ENCODE results near the gene DNAH2. TPM values are rescaled to one million over a fixed set of nuclear protein-coding genes. Genes with fewer than 3 reads are reported as not detected.

The DNAH2 gene
- total and polyA plus RNA-seq, 2 donors, result 0.07 to 0.14 TPM

DNA sequence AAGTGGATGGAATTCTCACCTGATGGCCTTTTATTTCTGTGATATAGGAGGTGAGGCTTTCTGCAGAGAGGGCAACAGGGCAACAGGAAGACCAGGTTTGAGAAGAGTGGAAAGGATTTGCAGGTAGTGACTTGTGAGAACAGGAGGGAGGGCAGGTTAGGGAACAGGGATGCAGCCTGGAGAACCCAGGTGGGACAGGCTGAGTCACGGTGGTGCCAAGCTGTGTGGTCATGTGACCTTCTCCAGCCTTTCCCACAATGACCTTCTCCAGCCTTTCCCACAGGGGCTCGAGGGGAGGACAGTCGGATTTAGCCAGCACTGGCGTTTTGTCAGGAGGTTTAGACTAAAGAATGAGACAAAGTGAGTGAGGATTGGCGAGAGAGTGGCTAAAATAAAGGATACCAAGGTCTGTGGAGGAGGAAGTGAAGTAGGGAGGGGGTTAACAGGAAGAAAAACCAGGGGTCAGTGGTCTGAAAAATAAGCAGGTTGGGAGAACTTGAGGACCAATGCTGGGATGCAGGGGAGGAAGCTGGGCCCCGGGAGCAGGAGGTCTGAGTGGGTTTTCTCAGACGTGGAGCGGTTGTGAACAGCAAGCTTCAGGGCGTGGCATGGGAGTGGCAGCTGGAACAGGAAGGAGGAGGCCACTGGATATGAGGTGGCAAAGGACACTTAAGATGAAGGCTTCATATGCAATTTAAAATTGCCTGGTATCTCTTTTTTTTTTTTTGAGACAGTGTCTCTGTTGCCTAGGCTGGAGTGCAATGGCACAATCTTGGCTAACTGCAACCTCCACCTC lies 37.7 kb downstream of the DNAH2 start:
- WGBS, result 85% methylated on average over 9 of the region's 9 CpGs
- Histone ChIP-seq H3K27ac (ENCODE audit: low read depth in 1 of 2, low read length in 1 of 2) (no peak overlapping the region), H3K4me3 (ENCODE audit: low read length in 2 of 2) (no peak overlapping the region), H3K27me3 (ENCODE audit: control insufficient read depth in 2 of 2, insufficient read depth in 1 of 2, low read length in 1 of 2) (peaks cover 0 to 2% of the 10 kb centered on the region in 2 donors), H3K4me1 (ENCODE audit: control insufficient read depth in 2 of 2, insufficient read depth in 2 of 2, low read length in 2 of 2) (no peaks in the 10 kb centered on the region), H3K36me3 (ENCODE audit: control insufficient read depth in 2 of 2, insufficient read depth in 2 of 2, low read length in 1 of 2) (no peaks in the 10 kb centered on the region), H3K9me3 (ENCODE audit: control insufficient read depth in 2 of 2, insufficient read depth in 1 of 2, low read length in 1 of 2) (no peaks in the 10 kb centered on the region)
- DNase-seq (ENCODE audit: low read depth in 6 of 9, low spot score in 9 of 9), result no peak

DNA sequence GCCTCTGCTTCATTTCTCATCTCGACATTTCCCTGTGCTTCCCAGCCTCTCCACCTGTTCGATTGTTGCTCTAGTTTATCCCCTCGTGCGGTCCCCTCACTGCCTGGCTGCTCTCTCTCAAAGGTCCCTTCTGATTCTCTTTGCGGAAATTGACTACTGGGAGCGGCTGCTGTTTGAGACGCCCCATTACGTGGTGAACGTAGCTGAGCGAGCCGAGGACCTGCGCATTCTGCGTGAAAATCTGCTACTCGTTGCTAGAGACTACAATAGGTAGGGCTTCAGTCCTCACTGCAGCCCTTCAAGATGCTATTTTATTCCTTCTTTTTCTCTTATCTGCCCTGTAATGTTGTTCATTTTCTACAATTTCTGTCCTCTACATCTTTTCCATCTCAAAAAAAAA lies 39.4 kb downstream of the DNAH2 start:
- no peaks in the 10 kb centered on the region for H3K4me1 ChIP-seq (ENCODE audit: control insufficient read depth in 2 of 2, insufficient read depth in 2 of 2, low read length in 2 of 2)
- no peaks in the 10 kb centered on the region for H3K9me3 ChIP-seq (ENCODE audit: control insufficient read depth in 2 of 2, insufficient read depth in 1 of 2, low read length in 1 of 2)
- WGBS, result 95% methylated on average over 14 of the region's 14 CpGs
- no peak overlapping the region for H3K27ac ChIP-seq (ENCODE audit: low read depth in 1 of 2, low read length in 1 of 2)
- H3K27me3 ChIP-seq (ENCODE audit: control insufficient read depth in 2 of 2, insufficient read depth in 1 of 2, low read length in 1 of 2), result peaks cover 0 to 2% of the 10 kb centered on the region in 2 donors
- H3K36me3 ChIP-seq (ENCODE audit: control insufficient read depth in 2 of 2, insufficient read depth in 2 of 2, low read length in 1 of 2), result no peaks in the 10 kb centered on the region
- DNase-seq (ENCODE audit: low read depth in 6 of 9, low spot score in 9 of 9), result no peak
- no peak overlapping the region for H3K4me3 ChIP-seq (ENCODE audit: low read length in 2 of 2)

DNA sequence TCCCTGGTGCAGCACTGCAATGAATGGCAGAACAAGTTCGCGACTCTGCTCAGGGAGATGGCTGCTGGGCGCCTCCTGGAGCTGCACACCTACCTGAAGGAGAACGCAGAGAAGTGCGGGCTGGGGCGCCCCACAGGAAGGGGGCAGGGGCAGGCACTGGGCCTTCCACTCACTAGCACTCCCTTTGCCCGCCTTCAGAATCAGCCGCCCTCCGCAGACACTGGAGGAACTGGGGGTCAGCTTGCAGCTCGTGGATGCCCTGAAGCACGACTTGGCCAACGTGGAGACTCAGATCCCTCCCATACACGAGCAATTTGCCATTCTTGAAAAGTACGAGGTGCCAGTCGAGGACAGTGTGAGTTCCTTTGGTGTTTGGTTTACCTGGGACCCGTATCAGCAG lies 46.4 kb downstream of the DNAH2 start:
- Histone ChIP-seq H3K9me3 (ENCODE audit: control insufficient read depth in 2 of 2, insufficient read depth in 1 of 2, low read length in 1 of 2) (no peaks in the 10 kb centered on the region), H3K36me3 (ENCODE audit: control insufficient read depth in 2 of 2, insufficient read depth in 2 of 2, low read length in 1 of 2) (no peaks in the 10 kb centered on the region), H3K27me3 (ENCODE audit: control insufficient read depth in 2 of 2, insufficient read depth in 1 of 2, low read length in 1 of 2) (peaks cover 0 to 2% of the 10 kb centered on the region in 2 donors), H3K4me1 (ENCODE audit: control insufficient read depth in 2 of 2, insufficient read depth in 2 of 2, low read length in 2 of 2) (no peaks in the 10 kb centered on the region), H3K27ac (ENCODE audit: low read depth in 1 of 2, low read length in 1 of 2) (no peak overlapping the region), H3K4me3 (ENCODE audit: low read length in 2 of 2) (no peak overlapping the region)
- WGBS, result 93% methylated on average over 16 of the region's 16 CpGs
- DNase-seq (ENCODE audit: low read depth in 6 of 9, low spot score in 9 of 9), result no peak

DNA sequence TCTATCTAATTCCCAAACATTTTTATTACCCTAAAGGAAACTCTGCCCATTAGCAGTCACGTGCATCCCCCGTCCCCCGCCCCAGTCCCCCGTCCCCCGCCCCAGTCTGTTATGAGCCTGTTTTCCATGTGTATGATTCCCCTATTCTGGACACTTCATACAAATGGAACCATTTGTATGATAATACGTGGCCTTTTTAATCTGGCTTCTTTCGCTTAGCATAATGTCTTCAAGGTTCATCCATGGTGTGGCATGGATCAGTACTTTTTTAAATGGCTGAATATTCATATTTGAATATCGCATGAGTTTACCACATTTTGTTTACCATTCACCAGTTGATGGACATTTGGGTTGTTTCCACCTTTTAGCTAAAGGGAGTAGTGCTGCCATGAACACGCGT lies 49.5 kb downstream of the DNAH2 start:
- Histone ChIP-seq H3K36me3 (ENCODE audit: control insufficient read depth in 2 of 2, insufficient read depth in 2 of 2, low read length in 1 of 2) (no peaks in the 10 kb centered on the region), H3K4me1 (ENCODE audit: control insufficient read depth in 2 of 2, insufficient read depth in 2 of 2, low read length in 2 of 2) (no peaks in the 10 kb centered on the region), H3K27me3 (ENCODE audit: control insufficient read depth in 2 of 2, insufficient read depth in 1 of 2, low read length in 1 of 2) (peaks cover 0 to 2% of the 10 kb centered on the region in 2 donors), H3K9me3 (ENCODE audit: control insufficient read depth in 2 of 2, insufficient read depth in 1 of 2, low read length in 1 of 2) (no peaks in the 10 kb centered on the region), H3K4me3 (ENCODE audit: low read length in 2 of 2) (no peak overlapping the region), H3K27ac (ENCODE audit: low read depth in 1 of 2, low read length in 1 of 2) (no peak overlapping the region)
- no peak for DNase-seq (ENCODE audit: low read depth in 6 of 9, low spot score in 9 of 9)
- WGBS, result 98% methylated on average over 10 of the region's 10 CpGs

DNA sequence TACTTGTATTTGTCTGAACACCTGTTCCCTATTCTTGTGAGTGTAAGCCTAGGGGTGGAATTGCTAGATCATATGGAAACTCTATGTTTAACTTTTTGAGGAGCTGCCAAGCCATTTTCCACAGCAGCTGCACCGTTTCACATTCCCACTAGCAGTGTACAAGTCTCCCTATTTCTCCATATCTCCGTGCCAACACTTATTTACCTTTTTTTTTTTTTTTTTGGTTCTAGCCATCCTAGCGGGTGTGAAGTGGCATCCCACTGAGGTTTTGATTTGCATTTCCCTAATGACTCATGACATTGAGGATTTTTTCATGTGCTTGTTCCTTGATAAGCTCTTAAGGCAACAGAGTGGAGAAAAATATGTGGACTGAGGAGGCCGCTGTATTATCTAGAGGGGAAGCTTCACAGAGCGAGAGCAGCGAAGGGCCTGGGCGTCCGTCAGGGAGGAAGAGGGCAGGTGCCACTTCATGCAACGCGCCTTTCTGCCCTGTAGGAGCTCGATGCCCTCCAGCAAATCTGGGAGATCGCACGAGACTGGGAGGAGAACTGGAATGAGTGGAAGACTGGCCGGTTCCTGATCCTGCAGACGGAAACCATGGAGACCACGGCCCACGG lies 50.0 kb downstream of the DNAH2 start:
- Histone ChIP-seq H3K27me3 (ENCODE audit: control insufficient read depth in 2 of 2, insufficient read depth in 1 of 2, low read length in 1 of 2) (peaks cover 0 to 2% of the 10 kb centered on the region in 2 donors), H3K4me3 (ENCODE audit: low read length in 2 of 2) (no peak overlapping the region), H3K9me3 (ENCODE audit: control insufficient read depth in 2 of 2, insufficient read depth in 1 of 2, low read length in 1 of 2) (no peaks in the 10 kb centered on the region), H3K36me3 (ENCODE audit: control insufficient read depth in 2 of 2, insufficient read depth in 2 of 2, low read length in 1 of 2) (no peaks in the 10 kb centered on the region), H3K4me1 (ENCODE audit: control insufficient read depth in 2 of 2, insufficient read depth in 2 of 2, low read length in 2 of 2) (no peaks in the 10 kb centered on the region), H3K27ac (ENCODE audit: low read depth in 1 of 2, low read length in 1 of 2) (no peak overlapping the region)
- WGBS, result 96% methylated on average over 17 of the region's 17 CpGs
- DNase-seq (ENCODE audit: low read depth in 6 of 9, low spot score in 9 of 9), result no peak

DNA sequence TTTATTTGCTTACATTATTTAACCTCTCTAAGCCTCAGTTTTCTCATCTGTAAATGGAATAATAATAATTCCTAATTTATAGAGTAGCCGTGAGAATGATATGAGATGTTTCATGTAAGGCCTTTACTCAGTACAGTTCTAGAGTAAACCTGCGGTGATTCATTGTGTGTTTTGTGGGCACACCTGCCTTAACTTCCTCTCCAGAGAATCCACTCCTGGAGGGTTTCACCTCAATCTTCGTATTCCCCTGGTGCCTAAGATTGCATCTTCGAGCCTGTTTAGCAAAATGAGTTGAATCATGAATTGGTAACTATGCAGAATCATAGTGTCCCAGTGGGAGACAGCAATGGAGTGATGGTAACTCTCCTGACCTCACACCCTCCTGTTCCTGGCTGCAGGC lies 52.3 kb downstream of the DNAH2 start:
- no peaks in the 10 kb centered on the region for H3K9me3 ChIP-seq (ENCODE audit: control insufficient read depth in 2 of 2, insufficient read depth in 1 of 2, low read length in 1 of 2)
- WGBS, result 86% methylated on average over 4 of the region's 4 CpGs
- H3K27ac ChIP-seq (ENCODE audit: low read depth in 1 of 2, low read length in 1 of 2), result no peak overlapping the region
- peaks cover 0 to 2% of the 10 kb centered on the region in 2 donors for H3K27me3 ChIP-seq (ENCODE audit: control insufficient read depth in 2 of 2, insufficient read depth in 1 of 2, low read length in 1 of 2)
- no peaks in the 10 kb centered on the region for H3K4me1 ChIP-seq (ENCODE audit: control insufficient read depth in 2 of 2, insufficient read depth in 2 of 2, low read length in 2 of 2)
- DNase-seq (ENCODE audit: low read depth in 6 of 9, low spot score in 9 of 9), result no peak
- H3K36me3 ChIP-seq (ENCODE audit: control insufficient read depth in 2 of 2, insufficient read depth in 2 of 2, low read length in 1 of 2), result no peaks in the 10 kb centered on the region
- no peak overlapping the region for H3K4me3 ChIP-seq (ENCODE audit: low read length in 2 of 2)

DNA sequence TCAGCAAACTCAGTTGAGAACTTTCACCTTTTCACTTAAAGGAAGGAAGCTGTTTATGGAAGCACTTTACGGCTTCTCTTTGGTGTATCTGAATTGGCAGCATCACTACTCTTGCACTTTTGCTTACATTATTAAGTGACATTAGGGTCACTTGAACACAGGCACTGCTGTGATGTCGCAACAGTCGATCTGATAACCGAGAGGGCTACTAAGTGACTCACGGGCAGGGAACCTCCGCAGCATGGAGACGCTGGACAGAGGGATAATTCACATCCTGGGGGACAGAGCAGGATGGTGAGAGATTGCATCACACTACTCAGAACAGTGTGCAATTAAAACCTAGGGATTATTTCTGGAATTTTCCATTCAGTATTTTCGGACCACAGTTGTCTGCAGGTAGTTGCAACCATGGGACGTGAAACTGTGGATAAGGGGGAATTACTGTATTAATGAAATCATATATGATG lies 56.5 kb downstream of the DNAH2 start:
- no peak for DNase-seq (ENCODE audit: low read depth in 6 of 9, low spot score in 9 of 9)
- no peak overlapping the region for H3K27ac ChIP-seq (ENCODE audit: low read depth in 1 of 2, low read length in 1 of 2)
- no peaks in the 10 kb centered on the region for H3K36me3 ChIP-seq (ENCODE audit: control insufficient read depth in 2 of 2, insufficient read depth in 2 of 2, low read length in 1 of 2)
- no peaks in the 10 kb centered on the region for H3K4me1 ChIP-seq (ENCODE audit: control insufficient read depth in 2 of 2, insufficient read depth in 2 of 2, low read length in 2 of 2)
- peaks cover 0 to 12% of the 10 kb centered on the region in 2 donors for H3K27me3 ChIP-seq (ENCODE audit: control insufficient read depth in 2 of 2, insufficient read depth in 1 of 2, low read length in 1 of 2)
- WGBS, result 97% methylated on average over 9 of the region's 9 CpGs
- H3K4me3 ChIP-seq (ENCODE audit: low read length in 2 of 2), result no peak overlapping the region
- no peaks in the 10 kb centered on the region for H3K9me3 ChIP-seq (ENCODE audit: control insufficient read depth in 2 of 2, insufficient read depth in 1 of 2, low read length in 1 of 2)

DNA sequence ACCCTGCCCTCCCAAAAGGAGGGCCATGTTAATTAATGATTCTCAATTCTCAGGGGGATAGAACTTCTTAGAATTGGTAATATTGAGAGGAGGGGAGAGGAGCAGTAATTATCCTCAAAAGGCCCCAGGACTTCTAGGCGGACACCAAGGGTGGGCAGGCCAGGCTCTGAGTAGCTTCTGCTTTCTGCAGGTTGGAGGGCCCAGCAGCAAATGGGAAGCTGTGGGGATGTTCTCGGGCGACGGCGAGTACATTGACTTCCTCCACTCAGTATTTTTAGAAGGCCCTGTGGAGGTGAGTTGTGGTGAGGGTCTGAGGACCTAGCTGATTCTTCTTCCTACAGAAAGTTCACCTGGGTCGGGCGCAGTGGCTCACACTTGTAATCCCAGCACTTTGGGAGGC lies 57.5 kb downstream of the DNAH2 start:
- no peaks in the 10 kb centered on the region for H3K9me3 ChIP-seq (ENCODE audit: control insufficient read depth in 2 of 2, insufficient read depth in 1 of 2, low read length in 1 of 2)
- no peak overlapping the region for H3K4me3 ChIP-seq (ENCODE audit: low read length in 2 of 2)
- no peaks in the 10 kb centered on the region for H3K36me3 ChIP-seq (ENCODE audit: control insufficient read depth in 2 of 2, insufficient read depth in 2 of 2, low read length in 1 of 2)
- WGBS, result 34% methylated on average over 7 of the region's 7 CpGs
- H3K27me3 ChIP-seq (ENCODE audit: control insufficient read depth in 2 of 2, insufficient read depth in 1 of 2, low read length in 1 of 2), result peaks cover 0 to 17% of the 10 kb centered on the region in 2 donors
- H3K27ac ChIP-seq (ENCODE audit: low read depth in 1 of 2, low read length in 1 of 2), result no peak overlapping the region
- H3K4me1 ChIP-seq (ENCODE audit: control insufficient read depth in 2 of 2, insufficient read depth in 2 of 2, low read length in 2 of 2), result no peaks in the 10 kb centered on the region
- DNase-seq (ENCODE audit: low read depth in 6 of 9, low spot score in 9 of 9), result no peak

DNA sequence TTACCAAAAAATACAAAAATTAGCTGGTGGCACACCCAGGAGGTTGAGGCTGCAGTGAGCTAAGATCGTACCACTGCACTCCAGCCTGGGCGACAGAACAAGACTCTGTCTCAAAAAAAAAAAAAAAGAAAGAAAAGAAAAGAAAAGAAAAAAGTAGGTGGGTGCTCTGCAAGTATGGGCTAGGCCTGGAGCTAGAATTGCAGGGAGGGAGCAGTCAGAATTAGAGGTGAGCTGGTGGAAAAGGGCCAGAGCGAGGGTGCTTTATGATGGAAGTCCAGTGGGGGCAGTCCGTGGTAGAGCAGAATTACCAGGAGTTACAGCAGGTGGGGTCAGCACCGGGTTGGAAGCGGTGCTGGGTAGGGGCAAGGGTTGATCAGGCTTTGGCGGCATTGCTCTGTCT lies 59.5 kb downstream of the DNAH2 start:
- H3K27ac ChIP-seq (ENCODE audit: low read depth in 1 of 2, low read length in 1 of 2), result no peak overlapping the region
- H3K4me1 ChIP-seq (ENCODE audit: control insufficient read depth in 2 of 2, insufficient read depth in 2 of 2, low read length in 2 of 2), result no peaks in the 10 kb centered on the region
- no peak for DNase-seq (ENCODE audit: low read depth in 6 of 9, low spot score in 9 of 9)
- H3K4me3 ChIP-seq (ENCODE audit: low read length in 2 of 2), result no peak overlapping the region
- 97% methylated on average over 7 of the region's 7 CpGs for WGBS
- peaks cover 0 to 20% of the 10 kb centered on the region in 2 donors for H3K27me3 ChIP-seq (ENCODE audit: control insufficient read depth in 2 of 2, insufficient read depth in 1 of 2, low read length in 1 of 2)
- no peaks in the 10 kb centered on the region for H3K9me3 ChIP-seq (ENCODE audit: control insufficient read depth in 2 of 2, insufficient read depth in 1 of 2, low read length in 1 of 2)
- H3K36me3 ChIP-seq (ENCODE audit: control insufficient read depth in 2 of 2, insufficient read depth in 2 of 2, low read length in 1 of 2), result no peaks in the 10 kb centered on the region
